Stimulated activated CD4-positive, alpha-beta T cell treated with anti-CD3 and anti-CD28 coated beads, TNF-alpha, amount 100 ng/mL, for 4 hours (primary cell): Measurements from ENCODE around the gene ZFAND3.

ENCODE experiments used
- DNase-seq, 3 experiments: peaks; one replicate each; pipeline ENCODE4 v3.0.0-alpha.2; 2020; ENCODE audit warnings: low read depth in 3 of 3

The ZFAND3 gene, protein sequence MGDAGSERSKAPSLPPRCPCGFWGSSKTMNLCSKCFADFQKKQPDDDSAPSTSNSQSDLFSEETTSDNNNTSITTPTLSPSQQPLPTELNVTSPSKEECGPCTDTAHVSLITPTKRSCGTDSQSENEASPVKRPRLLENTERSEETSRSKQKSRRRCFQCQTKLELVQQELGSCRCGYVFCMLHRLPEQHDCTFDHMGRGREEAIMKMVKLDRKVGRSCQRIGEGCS

DNA sequence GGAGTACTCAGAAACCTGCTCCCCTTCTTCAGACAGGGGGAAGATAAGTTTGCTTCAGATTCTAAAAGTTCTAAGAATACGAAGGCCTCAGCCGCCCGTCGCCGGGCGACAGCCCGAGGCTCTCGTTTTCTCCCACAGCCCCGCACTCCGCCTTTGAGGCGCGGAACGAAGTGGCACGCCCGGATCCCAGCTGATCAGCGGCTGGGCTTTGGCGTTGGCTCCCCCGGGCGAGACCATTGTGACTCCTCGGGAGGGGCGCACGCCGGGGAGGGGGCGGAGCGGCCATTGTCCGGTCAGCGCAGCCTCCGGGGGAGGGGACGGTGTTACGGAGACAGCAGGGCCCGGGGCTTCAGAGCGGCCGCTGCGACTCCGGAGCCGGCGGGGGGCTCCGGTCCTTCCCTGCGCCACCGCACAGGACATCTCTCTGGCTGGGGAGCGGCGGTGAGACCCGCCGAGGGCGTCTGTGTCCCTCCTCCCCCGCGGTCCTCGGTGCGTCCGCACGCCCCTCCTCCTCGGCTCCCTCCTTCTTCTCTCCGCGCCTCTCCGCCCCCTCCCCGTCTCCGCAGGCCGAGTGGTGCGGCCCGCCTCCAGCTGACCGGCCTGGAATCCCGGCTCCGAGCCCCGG lies at the start of gene ZFAND3:
TSS of gene ZFAND3 (plus strand) at position 551 of the 625 bp plus-strand sequence. CDS start 219 bp downstream, outside the sequence.
- peak; percentile 81 to 84 (median 83) for DNase-seq

DNA sequence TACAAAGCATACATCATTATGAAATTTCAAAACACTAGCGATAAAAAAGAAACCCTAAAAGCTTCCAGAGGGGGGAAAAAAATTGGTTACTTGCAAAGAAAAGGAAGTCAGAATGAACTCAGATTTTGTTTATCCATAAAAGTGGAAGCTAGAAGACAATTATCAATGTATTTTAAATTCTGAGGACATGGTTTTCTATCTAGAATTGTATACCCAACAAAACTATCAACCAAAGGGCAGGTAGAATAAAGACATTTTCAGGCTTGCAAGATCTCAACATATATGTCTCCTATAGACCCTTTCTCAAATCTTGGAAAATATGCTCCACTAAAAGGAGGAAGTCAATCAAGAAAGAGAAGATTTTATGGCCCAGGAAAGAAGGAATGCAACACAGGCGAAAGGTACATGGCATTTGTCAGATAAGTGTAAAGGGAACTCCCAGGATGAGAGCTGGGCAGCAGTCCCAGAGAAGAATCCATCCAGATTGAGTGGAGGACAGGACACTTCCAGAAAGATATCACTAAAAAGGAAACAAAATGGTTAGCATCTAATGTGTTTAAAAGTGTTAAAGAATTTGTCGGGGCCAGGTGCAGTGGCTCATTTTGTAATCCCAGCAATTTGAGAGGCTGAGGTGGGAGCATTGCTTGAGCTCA lies 45.4 kb upstream of the ZFAND3 start:
- no peak for DNase-seq

DNA sequence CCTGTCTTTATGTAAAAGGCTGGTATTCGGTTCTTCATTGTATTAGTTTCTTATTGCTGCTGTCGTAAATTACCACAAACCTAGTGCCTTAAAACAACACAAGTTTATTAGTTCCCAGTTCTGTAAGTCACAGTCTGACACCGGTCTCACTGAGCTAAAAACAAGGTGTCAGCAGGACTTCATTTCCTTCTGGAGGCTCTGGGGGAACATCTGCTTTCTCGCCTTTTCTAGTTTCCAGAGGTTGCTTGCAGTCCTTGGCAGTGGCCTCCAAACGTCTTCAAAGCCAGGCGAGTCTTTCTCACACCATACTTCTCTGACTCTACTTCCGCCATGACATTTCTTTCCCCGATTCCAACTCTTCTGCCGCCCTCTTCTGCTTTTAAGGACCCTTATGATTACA lies 43.0 kb upstream of the ZFAND3 start:
- no peak for DNase-seq

GRCh38 chr6:37777272-37777834 lies 42.2 kb upstream of the ZFAND3 start:
- DNase-seq = no peak

- no peak for DNase-seq
Observed at GRCh38 chr6:37779111-37779800, 40.3 kb upstream of the ZFAND3 start.

- DNase-seq = no peak
Observed at GRCh38 chr6:37779902-37780628, 39.5 kb upstream of the ZFAND3 start.

DNA sequence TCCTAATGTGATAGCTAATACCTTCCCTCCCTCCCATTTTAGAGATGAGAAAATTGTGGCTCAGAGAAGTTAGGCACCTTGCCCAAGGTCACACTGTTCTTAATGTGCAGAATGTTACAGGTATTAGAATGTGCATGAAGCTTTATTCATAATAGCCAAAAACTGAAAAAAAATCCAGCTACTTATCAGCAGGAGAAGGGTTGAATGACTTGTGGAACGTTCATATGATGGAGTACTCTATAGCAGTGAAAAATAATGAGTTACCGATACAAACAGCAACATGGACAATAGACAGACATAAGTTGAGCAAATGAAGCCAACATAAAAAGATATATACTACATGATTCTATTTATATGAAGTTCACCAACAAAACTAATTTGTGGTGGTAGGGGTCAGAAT lies 37.7 kb upstream of the ZFAND3 start:
- no peak for DNase-seq

- peak in 1 of 3 experiments; percentile 2 for DNase-seq
Observed at GRCh38 chr6:37783025-37783855, 36.3 kb upstream of the ZFAND3 start.

DNA sequence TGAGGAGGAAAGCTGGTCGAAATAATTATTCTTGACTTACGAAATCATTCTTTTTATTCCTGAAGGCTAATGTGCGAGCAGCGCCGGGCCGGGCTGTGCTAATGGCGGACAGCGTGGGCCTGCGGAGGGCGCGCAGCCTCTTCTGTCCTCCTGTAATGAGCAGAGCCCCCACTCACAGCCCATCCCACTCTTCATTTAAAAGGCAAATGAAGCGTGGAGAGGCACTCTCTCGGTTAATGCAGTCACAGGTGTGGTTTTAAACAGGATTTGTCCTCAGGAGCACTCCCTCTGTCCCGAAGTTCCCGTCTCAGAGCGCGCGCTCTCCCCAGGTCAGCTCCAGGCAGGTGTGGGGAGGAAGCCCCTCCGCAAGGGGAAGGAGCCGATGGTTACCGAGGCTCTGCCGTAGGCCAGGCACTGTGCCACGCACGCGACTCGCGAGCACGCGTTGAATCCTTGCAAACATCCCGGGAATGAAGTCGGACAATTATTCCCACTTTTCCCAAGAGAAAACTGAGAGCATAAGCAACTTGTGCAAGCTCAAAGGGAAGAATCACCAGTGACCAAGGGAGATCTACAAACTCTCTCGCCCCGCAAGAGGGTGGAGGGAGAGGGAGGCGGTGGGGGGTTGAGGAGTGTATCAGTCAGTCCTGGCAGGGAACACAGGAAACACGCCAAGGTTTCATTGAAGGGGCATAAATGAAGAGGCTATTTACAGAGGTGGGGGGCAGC lies 35.5 kb upstream of the ZFAND3 start:
- DNase-seq = peak in 1 of 3 experiments; percentile 8

DNA sequence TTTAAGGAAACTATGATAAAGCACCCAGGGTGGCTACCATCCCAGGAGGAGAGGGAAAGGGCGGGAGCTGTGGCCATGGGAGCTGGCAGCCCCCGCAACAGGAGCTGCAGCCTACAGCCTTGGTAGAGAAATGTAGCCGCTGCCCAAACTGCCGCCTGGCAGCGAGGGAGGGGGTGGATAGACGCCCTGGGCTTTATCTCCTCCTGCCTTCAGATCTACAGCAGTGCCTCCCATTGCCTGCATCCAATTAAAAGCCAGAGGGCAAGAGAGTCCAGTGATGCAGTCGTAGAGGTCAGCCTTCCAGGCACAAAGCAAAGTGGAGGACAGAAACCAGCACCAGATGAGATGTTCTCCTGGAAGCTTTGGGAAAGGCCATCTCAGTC lies 35.0 kb upstream of the ZFAND3 start:
- no peak for DNase-seq

DNA sequence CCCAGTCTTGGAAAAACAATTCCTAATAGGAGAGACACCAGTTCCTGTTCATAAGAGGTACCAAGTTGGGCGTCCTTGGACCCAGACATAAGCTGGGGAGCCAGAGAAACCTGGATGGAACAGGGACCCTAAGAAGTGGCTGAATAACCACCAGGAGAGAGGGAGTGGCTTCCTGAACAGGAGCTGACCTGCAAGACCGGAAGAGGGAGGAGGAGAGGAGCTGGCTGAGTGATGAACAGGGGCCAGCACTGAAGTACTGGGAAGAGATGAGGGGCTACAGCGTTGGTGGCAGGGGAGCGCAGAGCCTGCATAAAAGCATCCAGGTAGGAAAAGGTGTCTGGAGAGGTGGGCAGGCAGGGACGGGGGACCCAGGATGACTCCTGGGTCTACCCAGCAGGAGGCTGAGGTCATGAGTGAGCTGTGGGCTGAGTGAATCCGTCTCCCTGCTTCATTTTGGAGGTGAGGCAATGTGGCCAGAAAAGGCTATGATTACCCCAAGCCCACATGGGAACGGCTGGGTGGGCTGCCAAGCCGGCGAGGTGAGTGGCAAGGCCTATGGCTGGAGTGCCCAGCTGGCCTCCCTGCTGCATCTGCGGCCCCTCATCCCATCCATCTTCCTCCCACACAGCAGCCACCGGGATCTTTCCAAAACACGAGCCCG lies 34.4 kb upstream of the ZFAND3 start:
- no peak for DNase-seq

DNA sequence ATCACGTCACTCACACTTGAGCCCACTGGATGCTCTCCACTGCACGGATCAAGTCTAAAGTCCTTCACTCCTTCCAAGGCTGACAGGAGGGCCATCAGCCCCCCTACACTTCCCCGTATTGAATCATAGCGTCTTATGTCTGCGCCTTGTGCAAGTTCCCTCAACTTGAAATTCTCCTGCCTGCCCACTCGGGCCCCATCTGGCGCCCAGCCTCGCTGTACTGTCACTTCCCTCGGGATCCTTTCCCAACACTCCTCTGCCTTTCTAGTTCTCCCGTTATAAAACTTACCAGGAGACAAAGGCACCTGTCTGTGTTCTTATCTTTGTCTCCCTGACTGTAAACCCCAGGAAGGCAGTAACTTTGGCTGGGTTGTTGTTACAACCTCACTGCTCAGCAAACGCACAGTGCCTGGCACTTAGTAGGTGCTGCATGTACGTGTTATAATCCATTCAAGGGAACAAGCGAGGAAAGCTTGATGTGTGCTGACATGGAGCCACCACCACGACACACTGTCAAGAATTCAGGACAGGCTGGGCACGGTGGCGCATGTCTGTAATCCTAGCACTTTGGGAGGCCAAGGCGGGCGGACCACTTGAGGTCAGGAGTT lies 33.8 kb upstream of the ZFAND3 start:
- no peak for DNase-seq

- DNase-seq = no peak
Observed at GRCh38 chr6:37787216-37787615, 32.3 kb upstream of the ZFAND3 start.

GRCh38 chr6:37788259-37788658 lies 31.3 kb upstream of the ZFAND3 start:
- DNase-seq = no peak

- peak; percentile 65 to 69 (median 67) for DNase-seq
Observed at GRCh38 chr6:37791156-37791919, 28.2 kb upstream of the ZFAND3 start.

DNA sequence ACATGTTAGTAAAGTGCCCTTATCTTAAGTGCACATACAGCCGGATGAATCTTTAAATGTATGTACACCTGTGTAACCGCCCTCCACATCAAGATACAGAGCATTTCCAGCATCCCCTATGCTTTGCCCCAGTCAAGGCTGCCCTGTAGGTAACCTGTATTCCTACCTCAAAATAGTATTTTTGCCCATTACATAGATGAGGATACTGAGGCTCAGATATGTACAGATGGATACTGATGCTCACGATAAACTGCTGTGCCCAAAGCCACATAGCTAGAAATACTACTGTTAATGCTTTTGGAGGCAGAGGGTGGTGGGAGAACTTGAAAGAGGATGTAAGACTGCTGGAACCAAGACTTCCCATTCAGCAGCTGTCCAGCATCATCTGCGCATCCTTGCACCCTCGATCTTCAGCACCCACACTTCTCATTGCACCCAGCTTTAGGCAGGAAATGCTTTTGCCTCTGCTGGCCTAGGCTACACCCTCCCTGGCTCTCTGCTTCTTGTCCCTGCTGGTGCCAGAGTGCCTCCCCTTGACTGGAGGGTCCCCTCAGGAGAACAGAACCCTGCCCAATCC lies 27.0 kb upstream of the ZFAND3 start:
- DNase-seq = no peak

- DNase-seq = no peak
Observed at GRCh38 chr6:37793067-37793466, 26.5 kb upstream of the ZFAND3 start.

DNA sequence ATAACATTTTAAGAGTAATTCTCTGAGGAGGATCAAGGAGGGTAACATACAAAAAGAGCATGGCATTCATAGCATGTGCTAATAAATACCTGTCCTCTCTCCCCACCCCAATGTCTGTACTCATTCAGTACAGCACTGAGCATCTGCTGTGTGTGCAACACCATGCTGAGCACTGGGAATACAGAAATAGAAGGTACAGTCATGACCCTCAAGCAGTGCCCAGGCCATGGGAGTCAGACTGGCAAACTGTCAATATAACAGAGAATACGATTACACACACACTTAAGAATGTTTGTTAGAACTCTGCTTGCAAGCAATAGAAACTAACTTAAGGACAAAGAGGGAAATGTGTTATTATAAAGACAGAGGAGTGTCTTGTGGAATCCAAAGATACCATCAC lies 24.7 kb upstream of the ZFAND3 start:
- DNase-seq = no peak
